HL-60 (cell line): ENCODE data around the gene ZFAND3.

ENCODE experiments used
- CTCF ChIP-seq: IDR thresholded peaks from one replicate; pipeline ENCODE4 v1.5.1; 2011; ENCODE audit warnings: low read length, control low read depth, inconsistent platforms; ENCODE audit not compliant: insufficient read depth
- REST ChIP-seq: IDR thresholded peaks from 2 replicates; pipeline ENCODE4 v1.6.1; 2012; ENCODE audit warnings: low read depth; ENCODE audit not compliant: insufficient replicate concordance

GRCh38 chr6:37889051-37889450 is 69.5 kb downstream of the ZFAND3 start:
- TF ChIP-seq CTCF (no peak), REST (no peak)
